GM12878 (cell line): ENCODE measurements around the gene NCAPD3.

ENCODE experiments used
- CTCF ChIP-seq, 3 experiments: IDR thresholded peaks in 2 of 3; conservative IDR thresholded peaks in 1 of 3; 2 replicates each; pipeline ENCODE4 v1.5.1; 2011; ENCODE audit warnings: low read depth in 3 of 3, low read length in 3 of 3, mild to moderate bottlenecking in 3 of 3, control low read depth in 2 of 3, moderate library complexity in 2 of 3, inconsistent platforms in 1 of 3, mixed read lengths in 1 of 3; ENCODE audit not compliant: control insufficient read depth in 2 of 3, insufficient read depth in 1 of 3; ENCODE audit errors: extremely low read depth in 1 of 3
- EP300 ChIP-seq, 2 experiments: fragments of 150-350 bp in 1 of 2; IDR thresholded peaks; 2 replicates each; pipeline ENCODE4 v1.6.1; 2011 to 2012; ENCODE audit warnings: low read depth in 2 of 2, low read length in 2 of 2, borderline replicate concordance in 1 of 2, improper control_type of control experiment in 1 of 2, inconsistent platforms in 1 of 2; ENCODE audit not compliant: control insufficient read depth in 1 of 2

GRCh38 chr11:134118006-134118405 is 105.8 kb downstream of the NCAPD3 start:
- TF ChIP-seq CTCF (IDR thresholded peaks at IDR 0.05 in 2 of 3, conservative IDR thresholded peaks at IDR 0.05 in 1 of 3; ENCODE audit: control insufficient read depth in 2 of 3, extremely low read depth in 1 of 3, insufficient read depth in 1 of 3, low read depth in 3 of 3, low read length in 3 of 3) (no peak), EP300 (IDR thresholded peaks at IDR 0.05; ENCODE audit: borderline replicate concordance in 1 of 2, control insufficient read depth in 1 of 2, low read depth in 2 of 2, low read length in 2 of 2) (no peak)
